Measurements from ENCODE around the gene BIRC7.

Gene BIRC7

GRCh38 chr20:63223121-63223825, 12.4 kb upstream of the BIRC7 start:
- no peak overlapping the region for H3K27ac ChIP-seq
- no peak for DNase-seq (ENCODE audit: low read depth, low spot score)

- no peak for DNase-seq (ENCODE audit: low read depth, low spot score)
- no peak overlapping the region for H3K27ac ChIP-seq
These were observed 11.9 kb upstream of the BIRC7 start for GRCh38 chr20:63223826-63224207.

- no peak overlapping the region for H3K27ac ChIP-seq
- no peak for DNase-seq (ENCODE audit: low read depth, low spot score)
These were observed 11.2 kb upstream of the BIRC7 start for GRCh38 chr20:63224412-63225081.

GRCh38 chr20:63225082-63225454, 10.6 kb upstream of the BIRC7 start:
- no peak for DNase-seq (ENCODE audit: low read depth, low spot score)
- no peak overlapping the region for H3K27ac ChIP-seq

GRCh38 chr20:63226042-63226943, 9.4 kb upstream of the BIRC7 start:
- H3K27ac ChIP-seq = no peak overlapping the region
- no peak for DNase-seq (ENCODE audit: low read depth, low spot score)

GRCh38 chr20:63227260-63227659, 8.4 kb upstream of the BIRC7 start:
- DNase-seq (ENCODE audit: low read depth, low spot score) = no peak
- H3K27ac ChIP-seq = no peak overlapping the region

GRCh38 chr20:63228806-63229205, 6.9 kb upstream of the BIRC7 start:
- no peak overlapping the region for H3K27ac ChIP-seq
- DNase-seq (ENCODE audit: low read depth, low spot score) = no peak

- no peak overlapping the region for H3K27ac ChIP-seq
- no peak for DNase-seq (ENCODE audit: low read depth, low spot score)
These were observed 4.9 kb upstream of the BIRC7 start for GRCh38 chr20:63230800-63231268.

GRCh38 chr20:63232235-63233060, 3.3 kb upstream of the BIRC7 start:
- no peak for DNase-seq (ENCODE audit: low read depth, low spot score)
- no peak overlapping the region for H3K27ac ChIP-seq

GRCh38 chr20:63233061-63233344, 2.7 kb upstream of the BIRC7 start:
- no peak overlapping the region for H3K27ac ChIP-seq
- DNase-seq (ENCODE audit: low read depth, low spot score) = no peak

- DNase-seq (ENCODE audit: low read depth, low spot score) = no peak
- H3K27ac ChIP-seq = no peak overlapping the region
These were observed 1.8 kb upstream of the BIRC7 start for GRCh38 chr20:63233924-63234323.

GRCh38 chr20:63234693-63235398, 859 bp upstream of the BIRC7 start:
- no peak for DNase-seq (ENCODE audit: low read depth, low spot score)
- H3K27ac ChIP-seq = no peak overlapping the region

- DNase-seq (ENCODE audit: low read depth, low spot score) = no peak
- H3K27ac ChIP-seq = no peak overlapping the region
These were observed 572 bp downstream of the BIRC7 start for GRCh38 chr20:63236116-63236837.

- H3K27ac ChIP-seq = no peak overlapping the region
- no peak for DNase-seq (ENCODE audit: low read depth, low spot score)
These were observed 2.3 kb downstream of the BIRC7 start for GRCh38 chr20:63238031-63238430.

- no peak overlapping the region for H3K27ac ChIP-seq
- no peak for DNase-seq (ENCODE audit: low read depth, low spot score)
These were observed 2.9 kb downstream of the BIRC7 start for GRCh38 chr20:63238514-63239125.

- H3K27ac ChIP-seq = no peak overlapping the region
- DNase-seq (ENCODE audit: low read depth, low spot score) = no peak
These were observed 3.7 kb downstream of the BIRC7 start for GRCh38 chr20:63239431-63239830.

- H3K27ac ChIP-seq = no peak overlapping the region
- DNase-seq (ENCODE audit: low read depth, low spot score) = no peak
These were observed 4.3 kb downstream of the BIRC7 start for GRCh38 chr20:63240004-63240403.

GRCh38 chr20:63241272-63241671, 5.6 kb downstream of the BIRC7 start:
- H3K27ac ChIP-seq = no peak overlapping the region
- no peak for DNase-seq (ENCODE audit: low read depth, low spot score)

- no peak for DNase-seq (ENCODE audit: low read depth, low spot score)
- no peak overlapping the region for H3K27ac ChIP-seq
These were observed 7.0 kb downstream of the BIRC7 start for GRCh38 chr20:63242736-63243135.
